Esophagus squamous epithelium (tissue), 4 donors: ENCODE measurements around the gene CDH13.

ENCODE experiments used
- CTCF ChIP-seq, 6 experiments: fragments of 450-650 bp in 4 of 6; fragments of 200-600 bp in 2 of 6; sonication (generic) in 2 of 6; IDR thresholded peaks; one replicate each; pipeline ENCODE4 v1.5.1; 2016 to 2019; ENCODE audit warnings: antibody characterized with exemption in 6 of 6, mild to moderate bottlenecking in 4 of 6, moderate library complexity in 4 of 6
- POLR2A ChIP-seq, 4 donors: fragments of 450-650 bp; IDR thresholded peaks; one replicate each; pipeline ENCODE4 v1.6.1; 2017; ENCODE audit warnings: antibody characterized with exemption in 4 of 4, mild to moderate bottlenecking in 4 of 4, moderate library complexity in 3 of 4

- no peak for TF ChIP-seq CTCF (IDR thresholded peaks at IDR 0.05)
- TF ChIP-seq POLR2A (IDR thresholded peaks at IDR 0.05): no peak
Measured at GRCh38 chr16:83581994-83582747, 955.4 kb downstream of the CDH13 start.
